GM12878 (cell line): ENCODE measurements around the gene MLKL. TPM values are rescaled to one million over a fixed set of nuclear protein-coding genes. Genes with fewer than 3 reads are reported as not detected.

Experiments used
- ATAC-seq: fragments of 200-7000 bp; cut with Tn5 transposase; 3 replicates; pipeline ENCODE4 v1.9.1; 2020; ENCODE audit warnings: mild to moderate bottlenecking, moderate library complexity
- BruUV-seq: library from RNA; stranded (reverse); fragments of 400-500 nt; replicated peaks from 2 replicates; lab custom pipeline; 2021; lab: Mats Ljungman, UMichigan
- CTCF ChIA-PET: fragments of 300-600 bp; sonication (Branson Sonifier 250); formaldehyde crosslinking; extraction: SDS; loops from one replicate; lab custom pipeline; 2021; ENCODE audit warnings: inconsistent platforms; lab: Yijun Ruan, JAX
- POLR2A ChIA-PET: fragments of 350-600 bp; formaldehyde crosslinking; extraction: SDS; loops from one replicate; lab custom pipeline; 2021; ENCODE audit warnings: inconsistent platforms; lab: Charles Lee
- RAD21 ChIA-PET: fragments of 300-600 bp; sonication (Branson Sonifier 250); formaldehyde crosslinking; loops from one replicate; lab custom pipeline; 2023; ENCODE audit warnings: antibody characterized with exemption; ENCODE audit not compliant: unreplicated experiment; lab: Charles Lee
- SMC1A ChIA-PET: fragments of 300-600 bp; sonication (Branson Sonifier 250); formaldehyde crosslinking; loops from one replicate; lab custom pipeline; 2023; ENCODE audit not compliant: unreplicated experiment, uncharacterized antibody; lab: Charles Lee
- DNase-seq: peaks from one replicate; pipeline ENCODE4 v3.0.0-alpha.2; 2011; ENCODE audit warnings: low read depth, low spot score
- FAIRE-seq: peaks from 3 replicates; lab custom pipeline; 2011; peaks lifted over from hg19 to GRCh38; lab: Jason Lieb, UNC
- H2AFZ ChIP-seq: 2 replicates; pipeline ENCODE4 v1.6.0; 2011; ENCODE audit warnings: low read depth, low read length, control low read depth; ENCODE audit not compliant: control insufficient read depth
- H3K27ac ChIP-seq: 2 replicates; pipeline ENCODE4 v1.5.1; 2011; ENCODE audit warnings: control low read depth; ENCODE audit not compliant: control insufficient read depth, insufficient read depth
- H3K27me3 ChIP-seq, 2 experiments: replicated peaks in 1 of 2; 2 replicates each; pipeline versions ENCODE4 v1.6.0 to v1.6.1; 2011; ENCODE audit warnings: low read length in 1 of 2; ENCODE audit not compliant: control insufficient read depth in 2 of 2, insufficient read depth in 2 of 2
- H3K36me3 ChIP-seq, 2 experiments: 2 replicates each; pipeline ENCODE4 v1.5.1; 2011; ENCODE audit warnings: low read length in 1 of 2; ENCODE audit not compliant: control insufficient read depth in 2 of 2, insufficient read depth in 2 of 2
- H3K4me1 ChIP-seq: 2 replicates; pipeline ENCODE4 v1.6.1; 2011; ENCODE audit warnings: mild to moderate bottlenecking, low read length, moderate library complexity, mixed read lengths; ENCODE audit not compliant: control insufficient read depth, insufficient read depth
- H3K4me2 ChIP-seq: 2 replicates; pipeline ENCODE4 v1.6.0; 2011; ENCODE audit warnings: control low read depth; ENCODE audit not compliant: control insufficient read depth, insufficient read depth
- H3K4me3 ChIP-seq: fragments of 200-600 bp; sonication (generic); 2 replicates; pipeline ENCODE4 v1.5.1; 2016
- H3K79me2 ChIP-seq: 2 replicates; pipeline ENCODE4 v1.6.0; 2011; ENCODE audit warnings: low read length; ENCODE audit not compliant: control insufficient read depth, insufficient read depth
- H3K9ac ChIP-seq: 2 replicates; pipeline ENCODE4 v1.8.0; 2011; ENCODE audit warnings: low read length, control low read depth, mixed read lengths; ENCODE audit not compliant: control insufficient read depth, insufficient read depth
- H3K9me3 ChIP-seq: replicated peaks from 3 replicates; pipeline ENCODE4 v1.5.1; 2011; ENCODE audit warnings: mild to moderate bottlenecking, low read length; ENCODE audit not compliant: control insufficient read depth, insufficient read depth
- H4K20me1 ChIP-seq: 2 replicates; pipeline ENCODE4 v1.6.0; 2011; ENCODE audit not compliant: control insufficient read depth, insufficient read depth
- FOXM1 ChIP-seq: IDR thresholded peaks from 2 replicates; pipeline ENCODE4 v1.6.1; 2012; ENCODE audit warnings: low read depth, mild to moderate bottlenecking, inconsistent platforms, low read length, moderate library complexity
- TAF1 ChIP-seq: IDR thresholded peaks from 2 replicates; pipeline ENCODE4 v1.6.1; 2011; ENCODE audit warnings: mild to moderate bottlenecking, low read depth, low read length, borderline replicate concordance
- ZSCAN29 ChIP-seq: fragments of 450-650 bp; IDR thresholded peaks from 2 replicates; pipeline ENCODE4 v1.6.1; 2017; ENCODE audit warnings: mild to moderate bottlenecking, moderate library complexity
- WGBS: methylation state at CpG from one replicate; pipeline ENCODE4 v1.1.6; 2016; ENCODE audit warnings: low lambda C conversion rate; ENCODE audit not compliant: insufficient replicate concordance, insufficient coverage; ENCODE audit errors: missing lambda C conversion rate; 5-methylcytosine and 5-hydroxymethylcytosine counted together
- in situ Hi-C: fragments of 300-500 bp; cut with MboI; formaldehyde crosslinking; loops from 9 replicates; pipeline ENCODE4 v1.14.3; 2018; ENCODE audit warnings: mixed read lengths
- intact Hi-C: fragments of 100-400 bp; cut with micrococcal nuclease; formaldehyde crosslinking; loops from one replicate; pipeline ENCODE4 v1.14.2; 2022; ENCODE audit not compliant: unreplicated experiment
- polyA plus RNA-seq, 11 experiments: library from polyadenylated mRNA; depleted of rRNA in 4 of 11; unstranded in 6 of 11; stranded (reverse) in 5 of 11; fragments of >200 nt; fragmentation: Nextera tagmentation in 4 of 11; fragmentation: Illumina TruSeq in 1 of 11; extraction: Ambion mirVana in 4 of 11; extraction: Trizol in 1 of 11; gene quantifications; 1 replicate in 1 of 11; 2 replicates in 10 of 11; pipeline versions ENCODE4 v1.2.1 to v1.2.3, GENCODE V29; 2011 to 2016; ENCODE audit warnings: inconsistent platforms in 2 of 11, missing spikeins in 2 of 11, low read depth in 1 of 11
- total RNA-seq, 4 experiments: library from RNA; depleted of rRNA in 3 of 4; stranded (reverse); fragments of >200 nt in 3 of 4; fragmentation: Illumina TruSeq in 1 of 4; extraction: Trizol in 1 of 4; gene quantifications; 2 replicates each; pipeline versions ENCODE4 v1.2.1 to v1.2.3, GENCODE V29; 2013 to 2021
- TF ChIP-seq, protein P1 (sequence below): IDR thresholded peaks from 2 replicates; pipeline ENCODE4 v1.6.1; 2011; ENCODE audit warnings: low read depth, mild to moderate bottlenecking, low read length, moderate library complexity, borderline replicate concordance; ENCODE audit errors: extremely low read depth
- TF ChIP-seq, protein P2 (sequence below), 3 experiments: IDR thresholded peaks in 2 of 3; conservative IDR thresholded peaks in 1 of 3; 2 replicates each; pipeline ENCODE4 v1.5.1; 2011; ENCODE audit warnings: low read depth in 3 of 3, low read length in 3 of 3, mild to moderate bottlenecking in 3 of 3, control low read depth in 2 of 3, moderate library complexity in 2 of 3, inconsistent platforms in 1 of 3, mixed read lengths in 1 of 3; ENCODE audit not compliant: control insufficient read depth in 2 of 3, insufficient read depth in 1 of 3; ENCODE audit errors: extremely low read depth in 1 of 3

MLKL gene
- total and polyA plus RNA-seq, 10 of the 15 experiments (the other 5 are each of a cell fraction or from before 2014, with no cell fraction given): 3.8 to 14.5 (median 11.2) TPM

DNA sequence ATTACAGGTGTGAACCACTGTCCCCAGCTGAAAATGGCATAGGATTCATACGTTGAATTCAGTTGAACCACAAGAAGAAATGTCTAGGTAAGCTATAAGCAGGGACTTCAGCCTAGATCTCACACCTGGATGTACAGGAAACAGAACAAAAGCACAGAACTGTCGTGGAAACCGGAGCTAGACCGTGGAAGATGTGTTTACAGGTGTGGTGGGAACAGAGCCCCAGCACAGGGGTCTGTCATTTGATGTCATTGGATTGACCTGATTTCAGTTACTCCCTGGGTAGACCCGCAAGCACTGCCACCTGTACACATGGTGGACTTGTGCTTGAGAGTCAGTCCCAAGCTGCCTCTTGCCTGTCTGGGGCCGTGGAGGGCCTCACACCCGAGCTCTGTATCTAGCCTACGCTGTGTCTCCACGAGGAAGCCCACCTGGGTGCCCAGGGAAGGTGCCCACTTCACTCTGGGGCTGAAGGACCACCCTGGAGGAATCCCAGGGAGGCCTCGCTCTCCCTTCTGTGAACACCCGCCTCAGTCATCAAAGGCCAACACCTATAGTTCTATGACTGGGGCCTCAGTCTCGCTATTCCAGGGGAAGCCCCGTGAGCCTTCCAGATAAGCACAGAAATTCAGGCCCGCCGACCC, 32.2 kb upstream of the MLKL start:
- no peak overlapping the region for H2AFZ ChIP-seq
- no peak overlapping the region for H3K4me3 ChIP-seq
- no peak for DNase-seq
- peaks cover 7% of the 10 kb centered on the region for H3K4me1 ChIP-seq
- intact Hi-C loops (no loop called here), in situ Hi-C loops (no loop called here)
- TF ChIP-seq TAF1 (no peak), FOXM1 (no peak), ZSCAN29 (no peak)
- TF ChIP-seq, protein P1, sequence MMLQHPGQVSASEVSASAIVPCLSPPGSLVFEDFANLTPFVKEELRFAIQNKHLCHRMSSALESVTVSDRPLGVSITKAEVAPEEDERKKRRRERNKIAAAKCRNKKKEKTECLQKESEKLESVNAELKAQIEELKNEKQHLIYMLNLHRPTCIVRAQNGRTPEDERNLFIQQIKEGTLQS: no peak
- TF ChIP-seq, protein P2, sequence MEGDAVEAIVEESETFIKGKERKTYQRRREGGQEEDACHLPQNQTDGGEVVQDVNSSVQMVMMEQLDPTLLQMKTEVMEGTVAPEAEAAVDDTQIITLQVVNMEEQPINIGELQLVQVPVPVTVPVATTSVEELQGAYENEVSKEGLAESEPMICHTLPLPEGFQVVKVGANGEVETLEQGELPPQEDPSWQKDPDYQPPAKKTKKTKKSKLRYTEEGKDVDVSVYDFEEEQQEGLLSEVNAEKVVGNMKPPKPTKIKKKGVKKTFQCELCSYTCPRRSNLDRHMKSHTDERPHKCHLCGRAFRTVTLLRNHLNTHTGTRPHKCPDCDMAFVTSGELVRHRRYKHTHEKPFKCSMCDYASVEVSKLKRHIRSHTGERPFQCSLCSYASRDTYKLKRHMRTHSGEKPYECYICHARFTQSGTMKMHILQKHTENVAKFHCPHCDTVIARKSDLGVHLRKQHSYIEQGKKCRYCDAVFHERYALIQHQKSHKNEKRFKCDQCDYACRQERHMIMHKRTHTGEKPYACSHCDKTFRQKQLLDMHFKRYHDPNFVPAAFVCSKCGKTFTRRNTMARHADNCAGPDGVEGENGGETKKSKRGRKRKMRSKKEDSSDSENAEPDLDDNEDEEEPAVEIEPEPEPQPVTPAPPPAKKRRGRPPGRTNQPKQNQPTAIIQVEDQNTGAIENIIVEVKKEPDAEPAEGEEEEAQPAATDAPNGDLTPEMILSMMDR (IDR thresholded peaks at IDR 0.05 in 2 of 3, conservative IDR thresholded peaks at IDR 0.05 in 1 of 3; ENCODE audit: control insufficient read depth in 2 of 3, extremely low read depth in 1 of 3, insufficient read depth in 1 of 3, low read depth in 3 of 3, low read length in 3 of 3): no peak
- POLR2A ChIA-PET: no interaction called here
- RAD21 ChIA-PET: no interaction called here
- H3K9ac ChIP-seq: no peak overlapping the region
- CTCF ChIA-PET: interaction anchor here (1.6 kb wide), 1 partner anchor 129 kb away, joined by 5 read pairs; no protein-coding TSS in a partner anchor
- BruUV-seq: no TSS peak
- SMC1A ChIA-PET: interaction anchor here (0.5 kb wide), 1 partner anchor 64 kb away, joined by 3 read pairs; no protein-coding TSS in a partner anchor
- no peaks in the 10 kb centered on the region for H3K79me2 ChIP-seq
- ATAC-seq: no peak
- 59% methylated on average over 15 of the region's 15 CpGs for WGBS
- H3K36me3 ChIP-seq: no peaks in the 10 kb centered on the region; a peak in 1 of 4 replicates
- no peak overlapping the region for H3K4me2 ChIP-seq
- peak; percentile 27 for FAIRE-seq
- no peak overlapping the region for H3K27ac ChIP-seq
- peaks cover 0 to 1% of the 10 kb centered on the region in 2 experiments; a peak in 1 of 4 replicates for H3K27me3 ChIP-seq
- no peaks in the 10 kb centered on the region for H4K20me1 ChIP-seq
- H3K9me3 ChIP-seq: no peaks in the 10 kb centered on the region; the same call in 2 of the 3 replicates
